NCI-H2196 (cell line): ENCODE measurements around the gene AOPEP.
"Not testable (repeated sequence)": the region's sequence is repeated elsewhere in the genome, so short reads cannot be mapped to it uniquely, and the experiment has no call there.

ENCODE experiments used
- DNase-seq: peaks from one replicate; lab custom pipeline; 2025; ENCODE audit not compliant: unreplicated experiment; lab: John Stamatoyannopoulos, UW

AOPEP gene

DNA sequence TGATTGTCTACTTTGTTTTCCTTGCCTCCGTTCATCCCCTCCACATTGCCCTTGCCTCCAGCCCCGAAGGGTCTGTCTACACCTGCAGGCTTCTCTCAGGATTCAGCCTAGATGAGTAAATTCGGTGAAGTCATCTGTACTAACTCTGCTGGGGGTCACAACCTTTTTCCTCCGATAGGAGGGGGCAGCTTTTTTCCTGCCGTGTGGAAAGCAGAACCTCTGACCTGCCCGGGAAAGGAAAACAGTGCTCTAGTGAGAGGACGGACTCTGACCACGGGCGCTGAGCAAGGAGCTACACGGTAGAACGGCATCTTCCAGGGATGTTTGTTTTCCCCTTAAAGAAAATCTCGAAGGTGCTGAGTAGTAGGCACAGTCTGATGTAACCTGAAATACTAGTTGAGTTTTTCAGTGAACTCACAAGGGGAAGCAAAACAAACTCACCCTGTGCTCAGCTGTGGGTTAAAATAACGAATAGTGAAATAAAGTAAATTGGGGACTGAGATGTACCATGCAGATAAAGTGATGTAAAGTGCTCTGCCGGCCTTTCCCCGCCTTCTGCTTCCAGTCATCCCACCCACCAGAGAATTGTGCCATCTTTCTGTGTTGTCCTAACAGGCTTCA lies 281.8 kb downstream of the AOPEP start:
- DNase-seq: no peak

DNA sequence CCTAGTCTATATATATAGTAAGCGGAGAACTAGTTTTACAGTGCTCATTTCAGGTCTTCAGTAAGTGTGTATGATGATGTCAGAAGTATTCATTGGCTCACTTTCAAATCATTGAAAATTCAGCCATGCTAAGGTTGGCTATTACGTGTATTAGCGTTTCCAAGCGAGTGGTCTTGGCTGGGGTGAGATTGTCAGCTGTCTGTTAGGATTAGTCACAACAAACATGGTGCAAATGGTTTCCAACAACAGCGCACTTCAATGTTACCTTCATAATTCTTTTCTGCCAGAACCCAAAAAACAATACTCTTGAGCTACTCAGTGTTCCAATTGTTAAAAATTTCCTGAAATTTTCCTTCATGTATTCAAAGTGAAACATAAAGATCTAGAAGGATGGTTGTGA lies 283.0 kb downstream of the AOPEP start:
- DNase-seq: no peak

- no peak for DNase-seq
Observed at GRCh38 chr9:95010431-95010838, 283.9 kb downstream of the AOPEP start.

GRCh38 chr9:95012035-95012708 lies 285.7 kb downstream of the AOPEP start:
- DNase-seq: no peak

DNA sequence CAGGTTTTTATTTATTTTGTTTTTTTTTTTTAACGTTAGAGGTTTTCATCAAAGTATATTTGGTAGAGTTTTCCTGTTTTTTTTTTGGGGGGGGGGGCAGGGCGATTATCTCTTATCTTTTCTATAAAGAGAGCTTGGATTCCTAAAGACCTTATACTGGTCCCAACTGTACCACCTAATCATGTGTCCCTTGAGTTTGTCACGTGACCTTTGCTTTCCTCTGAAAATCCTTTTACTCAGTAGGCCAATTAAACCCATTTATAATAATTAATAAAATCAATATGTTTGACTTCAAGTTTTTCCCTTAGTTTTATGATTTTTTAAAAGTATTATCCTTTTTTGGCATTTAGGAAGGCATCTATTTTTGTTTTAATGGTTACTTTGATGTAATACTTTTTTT lies 286.4 kb downstream of the AOPEP start:
- no peak for DNase-seq

GRCh38 chr9:95014917-95015316 lies 288.4 kb downstream of the AOPEP start:
- DNase-seq: no peak

GRCh38 chr9:95015569-95015968 lies 289.1 kb downstream of the AOPEP start:
- DNase-seq: no peak

DNA sequence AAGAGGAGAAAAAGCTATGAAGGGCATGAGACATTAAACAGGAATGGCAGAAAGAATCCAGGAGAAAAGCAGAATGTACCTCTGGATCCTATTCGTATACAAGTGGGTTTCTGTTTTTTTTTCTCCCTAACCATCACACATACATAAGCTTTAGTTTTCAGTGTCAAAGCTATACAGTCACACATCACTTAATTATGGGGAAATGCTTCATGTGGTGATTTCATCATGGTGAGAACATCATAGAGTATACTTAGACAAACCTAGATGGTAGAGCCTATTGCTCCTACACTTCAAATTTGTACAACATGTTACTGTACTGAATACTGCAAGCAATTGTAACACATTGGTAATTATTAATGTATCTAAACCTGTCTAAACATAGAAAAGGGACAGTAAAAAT lies 290.6 kb downstream of the AOPEP start:
- no peak for DNase-seq

- no peak for DNase-seq
Observed at GRCh38 chr9:95017661-95018060, 291.2 kb downstream of the AOPEP start.

- DNase-seq: no peak
Observed at GRCh38 chr9:95018099-95018936, 291.8 kb downstream of the AOPEP start.

DNA sequence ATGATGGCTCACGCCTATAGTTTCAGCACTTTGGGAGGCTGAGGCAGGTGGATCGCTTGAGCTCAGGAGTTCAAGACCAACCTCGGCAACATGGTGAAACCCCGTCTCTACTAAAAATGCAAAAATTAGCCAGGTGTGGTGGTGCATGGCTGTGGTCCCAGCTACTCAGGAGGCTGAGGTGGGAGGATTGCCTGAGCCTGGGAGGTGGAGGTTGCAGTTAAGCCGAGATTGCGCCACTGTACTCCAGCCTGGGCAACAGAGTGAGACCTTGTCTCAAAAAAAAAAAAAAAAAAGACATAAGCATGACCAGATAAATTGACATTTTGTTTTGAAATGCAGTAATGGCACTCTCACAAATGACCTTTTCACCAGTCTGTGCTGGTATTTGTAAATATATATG lies 294.1 kb downstream of the AOPEP start:
- DNase-seq: not testable (repeated sequence)

- no peak for DNase-seq
Observed at GRCh38 chr9:95021166-95021886, 294.8 kb downstream of the AOPEP start.

DNA sequence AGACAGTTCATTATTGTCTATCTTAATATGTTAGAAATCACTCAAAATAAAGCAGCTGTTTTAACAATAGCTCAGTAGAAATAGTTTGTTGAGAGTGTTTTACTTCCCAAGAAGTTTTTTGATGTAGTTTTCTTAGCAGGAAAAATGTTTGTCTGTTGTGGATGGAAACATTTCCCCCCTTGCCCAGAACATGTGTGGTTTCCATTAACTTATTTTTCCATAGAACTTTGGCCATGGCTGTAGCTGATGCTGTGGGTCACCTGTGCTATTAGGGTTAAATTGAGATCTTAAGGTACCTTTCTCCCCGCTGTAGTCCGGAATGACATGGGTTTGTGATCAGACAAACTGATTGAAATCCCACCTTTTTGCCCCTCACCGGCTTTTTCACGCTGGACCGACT lies 296.2 kb downstream of the AOPEP start:
- DNase-seq: no peak

DNA sequence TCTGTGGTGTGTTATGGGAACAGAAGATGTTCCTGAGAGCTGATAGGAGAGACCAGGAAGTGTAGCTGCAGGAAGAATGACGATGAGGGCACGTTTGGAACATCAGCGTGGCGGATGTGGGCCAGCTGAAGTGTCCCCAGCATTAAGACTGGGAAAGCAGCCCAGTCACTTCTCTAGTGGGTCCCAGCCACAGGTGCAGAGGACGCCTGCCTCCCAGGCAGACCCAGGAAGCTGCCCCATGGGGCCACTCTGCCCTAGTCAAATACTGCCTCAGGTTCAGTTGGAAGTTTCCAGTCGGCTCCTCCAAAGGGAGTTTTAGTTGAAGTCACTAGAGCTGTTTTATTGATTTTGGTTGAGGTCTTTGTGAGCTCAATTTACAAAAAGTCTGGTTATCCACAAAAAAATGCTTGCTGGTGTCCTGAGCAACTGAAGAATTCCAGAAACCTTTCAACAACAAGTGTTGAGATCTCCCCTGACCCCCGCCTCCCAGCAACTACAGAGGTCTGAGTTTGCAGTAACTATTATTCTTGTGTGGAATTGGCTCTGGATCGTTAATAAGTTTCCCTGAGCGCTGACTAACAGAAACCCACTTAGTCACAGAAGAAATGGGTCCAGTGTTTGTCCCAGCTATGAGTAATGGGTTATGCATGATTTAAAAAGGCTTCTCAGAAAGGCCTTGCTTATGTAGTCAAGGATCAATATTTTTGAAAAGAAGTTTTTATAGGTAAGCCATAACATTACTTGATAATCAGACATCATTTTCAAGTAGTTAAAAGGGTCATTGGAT lies 296.9 kb downstream of the AOPEP start:
- DNase-seq: no peak

- DNase-seq: no peak
Observed at GRCh38 chr9:95024097-95024671, 297.7 kb downstream of the AOPEP start.

GRCh38 chr9:95025213-95026147 lies 299.0 kb downstream of the AOPEP start:
- DNase-seq: peak; percentile 50

- DNase-seq: no peak
Observed at GRCh38 chr9:95026148-95026524, 299.6 kb downstream of the AOPEP start.

- DNase-seq: peak; percentile 63
Observed at GRCh38 chr9:95027914-95028852, 301.7 kb downstream of the AOPEP start.
